VCaP (cell line): ENCODE data around the gene RFX1.
A peak's percentile ranks its signal among the peaks of the same experiment; 100 is the strongest.

Experiments used
- H3K27ac ChIP-seq: fragments of 450-650 bp; 2 replicates; pipeline ENCODE4 v1.5.1; 2017
- CTCF ChIP-seq: fragments of 450-650 bp; conservative IDR thresholded peaks from 2 replicates; pipeline ENCODE4 v1.5.1; 2017; ENCODE audit warnings: mild to moderate bottlenecking, moderate library complexity

The RFX1 gene

GRCh38 chr19:13952931-13953531 lies 53.1 kb downstream of the RFX1 start:
- TF ChIP-seq CTCF, result no peak
- H3K27ac ChIP-seq, result peak overlapping the region; percentile 79; the same call in 1 of the 2 replicates

- H3K27ac ChIP-seq, result peak within 1 kb of the TSS; percentile 79; the same call in 1 of the 2 replicates
Measured at GRCh38 chr19:13952154-13952930, 53.8 kb downstream of the RFX1 start, which contains the start of gene DCAF15. DCAF15 (plus strand) TSS chr19:13952509; CDS start chr19:13952513, 4 bp downstream.

DNA sequence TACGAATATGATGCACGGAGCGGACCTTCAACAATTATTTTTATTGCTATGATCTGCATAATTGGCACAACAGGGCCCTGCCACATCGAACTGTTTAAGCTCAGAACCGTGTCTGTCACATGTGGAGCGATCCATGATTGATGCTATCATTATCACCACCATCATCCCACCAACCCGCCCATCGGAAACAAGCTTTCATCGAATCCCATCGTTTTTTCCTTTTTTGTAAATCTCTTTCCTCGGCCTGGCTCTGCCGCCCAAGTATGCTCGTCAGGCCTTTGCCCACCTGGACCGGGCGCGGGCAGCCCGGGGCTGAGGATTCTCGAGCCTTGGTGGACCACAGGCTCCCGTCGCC lies 54.3 kb downstream of the RFX1 start:
- no peak overlapping the region for H3K27ac ChIP-seq
- no peak for TF ChIP-seq CTCF

More at GRCh38 chr19:13952154-13952930, 53.8 kb downstream of the RFX1 start, which contains the start of gene DCAF15:
- TF ChIP-seq CTCF, result no peak

- TF ChIP-seq CTCF, result no peak
- no peak overlapping the region for H3K27ac ChIP-seq
Measured at GRCh38 chr19:13951043-13951442, 55.1 kb downstream of the RFX1 start.

- no peak for TF ChIP-seq CTCF
- H3K27ac ChIP-seq, result no peak overlapping the region
Measured at GRCh38 chr19:13946414-13946813, 59.7 kb downstream of the RFX1 start.

DNA sequence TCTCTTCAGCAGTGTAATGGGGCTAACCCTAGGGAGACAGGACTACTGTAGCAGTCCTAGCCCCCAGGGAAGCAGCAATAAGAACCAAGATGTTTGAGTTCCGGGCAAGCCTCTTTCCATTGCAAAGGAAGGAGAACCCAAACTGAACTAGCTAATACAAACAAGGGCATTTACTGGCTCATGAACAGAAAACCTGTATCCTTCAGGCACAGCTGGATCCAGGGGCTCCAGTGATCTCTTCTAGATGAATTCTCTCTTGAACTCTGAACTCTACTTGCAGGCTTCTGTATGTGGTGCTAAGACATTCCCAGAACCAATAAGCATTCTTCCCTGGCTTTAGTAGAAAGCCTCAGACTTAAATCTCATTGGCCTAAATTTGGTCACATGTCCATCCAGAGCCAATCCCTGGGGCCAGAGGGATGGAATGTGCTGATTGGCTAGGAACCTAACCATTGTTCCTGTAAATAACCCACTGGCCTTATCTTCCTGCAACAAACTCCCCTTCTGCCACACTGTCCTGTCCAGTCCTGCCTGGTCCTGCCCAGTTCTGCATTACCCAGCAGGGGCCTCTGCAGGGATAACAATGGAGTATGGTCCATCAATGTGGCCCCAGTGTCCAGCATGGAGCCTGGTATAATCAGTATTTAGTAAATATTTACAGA lies 64.0 kb downstream of the RFX1 start:
- H3K27ac ChIP-seq, result no peak overlapping the region
- no peak for TF ChIP-seq CTCF
